NCI-H345 (cell line): Measurements from ENCODE around the gene CSF2.
"Not testable (repeated sequence)": the region's sequence is repeated elsewhere in the genome, so short reads cannot be mapped to it uniquely, and the experiment has no call there.

ENCODE experiments used
- DNase-seq: peaks from one replicate; lab custom pipeline; 2025; lab: John Stamatoyannopoulos, UW

Gene CSF2

DNA sequence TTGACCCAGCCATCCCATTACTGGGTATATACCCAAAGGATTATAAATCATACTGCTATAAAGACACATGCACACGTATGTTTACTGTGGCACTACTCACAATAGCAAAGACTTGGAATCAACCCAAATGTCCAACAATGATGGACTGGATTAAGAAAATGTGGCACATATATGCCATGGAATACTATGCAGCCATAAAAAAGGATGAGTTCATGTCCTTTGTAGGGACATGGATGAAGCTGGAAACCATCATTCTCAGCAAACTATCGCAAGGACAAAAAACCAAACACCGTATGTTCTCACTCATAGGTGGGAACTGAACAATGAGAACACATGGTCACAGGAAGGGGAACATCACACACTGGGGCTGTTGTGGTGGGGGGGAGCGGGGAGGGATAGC is 35.4 kb downstream of the CSF2 start:
- DNase-seq = not testable (repeated sequence)

GRCh38 chr5:132109494-132110053 is 36.0 kb downstream of the CSF2 start:
- no peak for DNase-seq

- no peak for DNase-seq
Measured at GRCh38 chr5:132110195-132110594, 36.6 kb downstream of the CSF2 start.

DNA sequence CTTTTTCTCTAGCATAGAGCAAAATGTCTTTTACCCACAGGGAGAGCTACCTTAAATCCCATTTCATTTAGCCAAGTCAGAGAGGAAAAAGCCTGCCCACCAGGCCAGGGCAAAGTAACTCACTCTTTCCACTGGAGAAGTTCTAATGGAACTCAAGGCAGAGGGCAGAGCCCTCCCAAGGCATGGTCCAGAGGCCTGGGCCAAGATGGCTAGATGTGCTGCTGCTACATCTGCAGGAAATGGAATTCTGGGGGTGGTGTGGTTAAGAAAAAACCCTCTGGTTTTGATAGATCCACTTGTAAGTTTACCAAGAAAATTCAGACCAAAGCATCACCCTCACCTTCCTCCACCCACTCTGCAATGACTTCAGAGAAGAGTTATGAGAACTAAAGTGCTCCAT is 37.3 kb downstream of the CSF2 start:
- no peak for DNase-seq

- no peak for DNase-seq
Measured at GRCh38 chr5:132112111-132112510, 38.5 kb downstream of the CSF2 start.

- no peak for DNase-seq
Measured at GRCh38 chr5:132114150-132115121, 40.8 kb downstream of the CSF2 start.

DNA sequence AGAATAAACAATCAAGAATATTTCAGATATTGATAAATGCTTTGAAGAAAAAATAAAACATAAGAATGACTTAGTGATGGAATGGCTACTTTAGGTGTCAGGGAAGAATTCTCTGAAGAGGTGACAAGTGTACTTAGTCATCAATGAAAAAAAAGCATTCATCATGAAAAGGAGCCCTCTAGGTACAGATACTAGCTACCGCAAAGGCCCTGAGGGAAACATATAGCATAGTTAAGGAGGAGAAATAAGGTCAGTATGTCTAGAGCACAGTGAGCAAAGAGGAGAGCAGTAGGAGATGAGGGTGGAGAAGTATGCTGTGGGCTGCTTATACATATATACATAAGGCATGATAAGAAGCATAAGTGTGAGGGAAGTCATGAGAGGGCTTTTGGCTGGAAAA is 41.8 kb downstream of the CSF2 start:
- DNase-seq = no peak

- DNase-seq = no peak
Measured at GRCh38 chr5:132116072-132116471, 42.5 kb downstream of the CSF2 start.

DNA sequence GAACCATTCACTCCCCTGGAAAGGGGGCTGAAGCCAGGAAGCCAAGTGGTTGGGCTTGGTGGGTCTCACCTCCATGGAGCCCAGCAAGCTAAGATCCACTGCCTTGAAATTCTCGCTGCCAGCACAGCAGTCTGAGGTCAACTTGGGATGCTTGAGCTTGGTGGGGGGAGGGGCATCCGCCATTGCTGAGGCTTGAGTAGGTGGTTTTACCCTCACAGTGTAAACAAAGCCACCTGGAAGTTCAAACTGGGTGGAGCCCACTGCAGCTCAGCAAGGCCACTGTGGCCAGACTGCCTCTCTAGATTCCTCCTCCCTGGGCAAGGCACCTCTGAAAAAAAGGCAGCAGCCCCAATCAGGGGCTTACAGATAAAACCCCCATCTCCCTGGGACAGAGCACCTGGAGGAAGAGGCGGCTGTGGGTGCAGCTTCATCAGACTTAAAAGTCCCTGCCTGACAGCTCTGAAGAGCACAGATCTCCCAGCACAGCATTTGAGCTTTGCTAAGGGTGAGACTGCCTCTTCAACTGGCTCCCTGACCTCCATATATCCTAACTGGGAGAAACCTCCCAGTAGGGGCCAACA is 43.4 kb downstream of the CSF2 start:
- not testable (repeated sequence) for DNase-seq

DNA sequence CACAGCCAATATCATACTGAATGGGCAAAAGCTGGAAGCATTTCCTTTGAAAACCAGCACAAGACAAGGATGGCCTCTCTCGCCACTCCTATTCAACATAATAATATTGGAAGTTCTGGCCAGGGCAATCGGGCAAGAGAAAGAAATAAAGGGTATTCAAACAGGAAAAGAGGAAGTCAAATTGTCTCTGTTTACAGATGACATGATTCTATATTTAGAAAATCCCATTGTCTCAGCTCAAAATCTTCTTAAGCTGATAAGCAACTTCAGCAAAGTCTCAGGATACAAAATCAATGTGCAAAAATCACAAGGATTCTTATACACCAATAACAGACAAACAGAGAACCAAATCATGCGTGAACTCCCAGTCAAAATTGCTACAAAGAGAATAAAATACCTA is 47.1 kb downstream of the CSF2 start:
- not testable (repeated sequence) for DNase-seq

GRCh38 chr5:132122971-132123370 is 49.4 kb downstream of the CSF2 start:
- not testable (repeated sequence) for DNase-seq

- DNase-seq = not testable (repeated sequence)
Measured at GRCh38 chr5:132123578-132123977, 50.0 kb downstream of the CSF2 start.
